Hindlimb muscle (tissue), 1 donor: ENCODE measurements around the gene CXXC1. TPM values are rescaled to one million over a fixed set of nuclear protein-coding genes. Genes with fewer than 3 reads are reported as not detected.
"Not testable (repeated sequence)": the region's sequence is repeated elsewhere in the genome, so short reads cannot be mapped to it uniquely, and the experiment has no call there.

Experiments
- DNase-seq: peaks from one replicate; pipeline ENCODE4 v3.0.0-alpha.2; 2013
- polyA plus RNA-seq: library from polyadenylated mRNA; unstranded; fragments of 120-200 nt; gene quantifications from one replicate; pipeline ENCODE4 v1.2.1, GENCODE V29; 2013; ENCODE audit not compliant: insufficient read length

The CXXC1 gene
- polyA plus RNA-seq, 1 donor, result 38.0 TPM

- peak; percentile 77 for DNase-seq
These were observed 10.3 kb upstream of the CXXC1 start for GRCh38 chr18:50297621-50298442.

GRCh38 chr18:50293039-50293438 is 5.5 kb upstream of the CXXC1 start:
- no peak for DNase-seq

- no peak for DNase-seq
These were observed 1.6 kb upstream of the CXXC1 start for GRCh38 chr18:50289108-50289443.

GRCh38 chr18:50288348-50289107 is 1.0 kb upstream of the CXXC1 start:
- not testable (repeated sequence) for DNase-seq

- peak; percentile 31 for DNase-seq
These were observed 458 bp downstream of the CXXC1 start for GRCh38 chr18:50287028-50287440.

GRCh38 chr18:50286391-50287027 is 983 bp downstream of the CXXC1 start:
- DNase-seq, result no peak

GRCh38 chr18:50285631-50286321 is 1.7 kb downstream of the CXXC1 start:
- DNase-seq, result no peak

GRCh38 chr18:50285071-50285470 is 2.4 kb downstream of the CXXC1 start:
- no peak for DNase-seq

GRCh38 chr18:50284255-50284885 is 3.1 kb downstream of the CXXC1 start:
- no peak for DNase-seq

- DNase-seq, result no peak
These were observed 3.9 kb downstream of the CXXC1 start for GRCh38 chr18:50283469-50284209.

- no peak for DNase-seq
These were observed 4.8 kb downstream of the CXXC1 start for GRCh38 chr18:50282521-50283335.

GRCh38 chr18:50281972-50282520 is 5.4 kb downstream of the CXXC1 start:
- no peak for DNase-seq

GRCh38 chr18:50281295-50281971 is 6.1 kb downstream of the CXXC1 start, which contains the start of gene MBD1:
MBD1 (minus strand) TSS chr18:50281523; CDS start chr18:50279992, 1,531 bp downstream.
- peak; percentile 98 for DNase-seq

- no peak for DNase-seq
These were observed 6.7 kb downstream of the CXXC1 start for GRCh38 chr18:50280707-50281294.

GRCh38 chr18:50279752-50280151 is 7.7 kb downstream of the CXXC1 start:
- no peak for DNase-seq

GRCh38 chr18:50277942-50278341 is 9.6 kb downstream of the CXXC1 start:
- DNase-seq, result no peak

GRCh38 chr18:50276452-50276851 is 11.0 kb downstream of the CXXC1 start:
- DNase-seq, result no peak

- no peak for DNase-seq
These were observed 11.9 kb downstream of the CXXC1 start for GRCh38 chr18:50275503-50276036.

- DNase-seq, result no peak
These were observed 12.6 kb downstream of the CXXC1 start for GRCh38 chr18:50274941-50275340.
